H1 (cell line): ENCODE data around the gene APLP1. TPM values are rescaled to one million over a fixed set of nuclear protein-coding genes. Genes with fewer than 3 reads are reported as not detected.

Experiments used
- CTCF ChIA-PET: fragments of 300-600 bp; sonication (Branson Sonifier 250); formaldehyde crosslinking; loops from one replicate; lab custom pipeline; 2021; ENCODE audit not compliant: partially characterized antibody; lab: Charles Lee
- POLR2A ChIA-PET: fragments of 300-600 bp; sonication (Branson Sonifier 250); formaldehyde crosslinking; loops from one replicate; lab custom pipeline; 2021; ENCODE audit warnings: inconsistent platforms; ENCODE audit not compliant: partially characterized antibody; lab: Charles Lee
- DNase-seq, 2 experiments: peaks; one replicate each; pipeline versions ENCODE4 v3.0.0 to v3.0.0-alpha.2; 2010 to 2022; ENCODE audit warnings: low spot score in 2 of 2, low read depth in 1 of 2, mixed read lengths in 1 of 2
- FAIRE-seq: peaks from 2 replicates; lab custom pipeline; 2011; peaks lifted over from hg19 to GRCh38; lab: Jason Lieb, UNC
- H2AFZ ChIP-seq: 2 replicates; pipeline ENCODE4 v1.8.1; 2012; ENCODE audit warnings: low read length, inconsistent platforms
- H2AK5ac ChIP-seq: 2 replicates; pipeline ENCODE4 v1.6.1; 2013; ENCODE audit warnings: low read depth, low read length
- H2BK120ac ChIP-seq: replicated peaks from 2 replicates; pipeline ENCODE3; 2013; ENCODE audit warnings: low read depth, low read length, inconsistent platforms
- H2BK12ac ChIP-seq: 2 replicates; pipeline ENCODE4 v1.6.1; 2013; ENCODE audit warnings: low read depth, low read length
- H2BK15ac ChIP-seq: 2 replicates; pipeline ENCODE4 v1.6.1; 2013; ENCODE audit warnings: low read length
- H2BK20ac ChIP-seq: 2 replicates; pipeline ENCODE4 v1.6.1; 2013; ENCODE audit warnings: low read length
- H2BK5ac ChIP-seq: 2 replicates; pipeline ENCODE4 v1.6.1; 2013; ENCODE audit warnings: low read depth, low read length
- H3K14ac ChIP-seq: 2 replicates; pipeline ENCODE4 v1.6.1; 2013; ENCODE audit warnings: inconsistent platforms; ENCODE audit not compliant: insufficient read length
- H3K18ac ChIP-seq: 2 replicates; pipeline ENCODE4 v1.6.1; 2013; ENCODE audit warnings: low read length; ENCODE audit errors: extremely low read depth
- H3K23ac ChIP-seq: 2 replicates; pipeline ENCODE4 v1.6.1; 2013; ENCODE audit warnings: inconsistent platforms; ENCODE audit not compliant: insufficient read length
- H3K23me2 ChIP-seq: 2 replicates; pipeline ENCODE4 v1.6.1; 2013; ENCODE audit warnings: low read depth, low read length
- H3K27ac ChIP-seq: 2 replicates; pipeline ENCODE4 v1.6.1; 2011; ENCODE audit warnings: low read depth, low read length, inconsistent platforms
- H3K27me3 ChIP-seq, 4 experiments: replicated peaks in 1 of 4; 1 replicate in 1 of 4; 2 replicates in 3 of 4; pipeline versions ENCODE4 v1.6.1 to v1.8.1; 2011 to 2013; ENCODE audit warnings: low read length in 3 of 4, mild to moderate bottlenecking in 3 of 4, inconsistent platforms in 2 of 4, mixed read lengths in 2 of 4, moderate library complexity in 1 of 4; ENCODE audit not compliant: control insufficient read depth in 3 of 4, insufficient read depth in 3 of 4; ENCODE audit errors: extremely low read depth in 1 of 4
- H3K36me3 ChIP-seq, 4 experiments: 2 replicates each; pipeline versions ENCODE4 v1.6.1 to v1.8.1; 2011 to 2013; ENCODE audit warnings: mild to moderate bottlenecking in 4 of 4, low read length in 3 of 4, moderate library complexity in 2 of 4, control low read depth in 1 of 4, inconsistent platforms in 1 of 4; ENCODE audit not compliant: insufficient read depth in 4 of 4, control insufficient read depth in 2 of 4
- H3K4ac ChIP-seq: replicated peaks from 2 replicates; pipeline ENCODE3; 2013; ENCODE audit warnings: low read length, low read depth, mixed read lengths, inconsistent platforms; ENCODE audit not compliant: insufficient read length
- H3K4me1 ChIP-seq, 4 experiments: replicated peaks in 1 of 4; 1 replicate in 1 of 4; 2 replicates in 3 of 4; pipeline versions ENCODE4 v1.6.1 to v1.8.1; 2011 to 2013; ENCODE audit warnings: low read length in 3 of 4, inconsistent platforms in 2 of 4, mixed read lengths in 1 of 4; ENCODE audit not compliant: insufficient read depth in 4 of 4, control insufficient read depth in 3 of 4
- H3K4me2 ChIP-seq, 2 experiments: 2 replicates each; pipeline versions ENCODE4 v1.6.1 to v1.8.1; 2011 to 2013; ENCODE audit warnings: low read depth in 2 of 2, low read length in 2 of 2, control low read depth in 1 of 2, inconsistent platforms in 1 of 2, mild to moderate bottlenecking in 1 of 2; ENCODE audit not compliant: insufficient read depth in 1 of 2
- H3K4me3 ChIP-seq, 4 experiments: fragments of 200-600, 300-600 bp in 1 of 4; sonication (generic), shearing (Covaris generic), sonication (Bioruptor Twin) in 1 of 4; 2 replicates each; pipeline versions ENCODE4 v1.5.1 to v1.8.1; 2011 to 2016; ENCODE audit warnings: low read length in 4 of 4, low read depth in 3 of 4, control low read depth in 2 of 4, inconsistent platforms in 2 of 4, mild to moderate bottlenecking in 2 of 4, mixed read lengths in 1 of 4, moderate library complexity in 1 of 4; ENCODE audit not compliant: insufficient read depth in 2 of 4; ENCODE audit errors: extremely low read depth in 1 of 4
- H3K56ac ChIP-seq: replicated peaks from 2 replicates; pipeline ENCODE3; 2013; ENCODE audit warnings: low read depth, mild to moderate bottlenecking, mixed read lengths, low read length, inconsistent platforms; ENCODE audit not compliant: insufficient read length
- H3K79me1 ChIP-seq: 2 replicates; pipeline ENCODE4 v1.6.1; 2013; ENCODE audit warnings: low read depth, low read length, control low read depth
- H3K79me2 ChIP-seq, 2 experiments: 2 replicates each; pipeline versions ENCODE4 v1.6.1 to v1.8.1; 2012 to 2013; ENCODE audit warnings: low read length in 2 of 2, mild to moderate bottlenecking in 2 of 2, inconsistent platforms in 1 of 2; ENCODE audit not compliant: insufficient read depth in 2 of 2, control insufficient read depth in 1 of 2
- H3K9ac ChIP-seq, 4 experiments: replicated peaks in 1 of 4; 1 replicate in 1 of 4; 2 replicates in 3 of 4; pipeline versions ENCODE4 v1.6.1 to v1.8.1; 2011 to 2013; ENCODE audit warnings: low read depth in 3 of 4, low read length in 3 of 4, control low read depth in 2 of 4, mild to moderate bottlenecking in 2 of 4, moderate library complexity in 2 of 4, inconsistent platforms in 1 of 4; ENCODE audit errors: extremely low read depth in 1 of 4
- H3K9me3 ChIP-seq, 2 experiments: 2 replicates each; pipeline versions ENCODE4 v1.6.1 to v1.8.1; 2012 to 2013; ENCODE audit warnings: mild to moderate bottlenecking in 2 of 2, moderate library complexity in 2 of 2, control low read depth in 1 of 2, inconsistent platforms in 1 of 2, low read depth in 1 of 2, low read length in 1 of 2, mixed read lengths in 1 of 2; ENCODE audit not compliant: insufficient read depth in 2 of 2
- H4K20me1 ChIP-seq, 2 experiments: replicated peaks in 1 of 2; 2 replicates each; pipeline versions ENCODE3 to v1.8.1; 2011 to 2013; ENCODE audit warnings: inconsistent platforms in 2 of 2, low read length in 2 of 2, mild to moderate bottlenecking in 1 of 2; ENCODE audit not compliant: insufficient read depth in 2 of 2, control insufficient read depth in 1 of 2
- H4K5ac ChIP-seq: 2 replicates; pipeline ENCODE4 v1.6.1; 2013; ENCODE audit warnings: low read length, low read depth, mixed read lengths, inconsistent platforms; ENCODE audit not compliant: insufficient read length
- H4K8ac ChIP-seq: 2 replicates; pipeline ENCODE4 v1.8.0; 2013; ENCODE audit warnings: mild to moderate bottlenecking, moderate library complexity, low read length, inconsistent platforms; ENCODE audit not compliant: insufficient read depth; ENCODE audit errors: extremely low read depth
- H4K91ac ChIP-seq: replicated peaks from 2 replicates; pipeline ENCODE3; 2013; ENCODE audit warnings: low read length, mixed read lengths, inconsistent platforms; ENCODE audit not compliant: insufficient read length
- ASH2L ChIP-seq: fragments of 200-600, 300-600 bp; sonication (generic); IDR thresholded peaks from one replicate; pipeline ENCODE4 v1.7.1; 2017; ENCODE audit warnings: low read length
- BCL11A ChIP-seq, 2 experiments: IDR thresholded peaks; one replicate each; pipeline ENCODE4 v1.6.1; 2011; ENCODE audit warnings: low read depth in 2 of 2, low read length in 2 of 2, mild to moderate bottlenecking in 2 of 2
- BRCA1 ChIP-seq: IDR thresholded peaks from 2 replicates; pipeline ENCODE4 v1.6.1; 2012; ENCODE audit warnings: low read depth, low read length, improper control_type of control experiment
- CTBP2 ChIP-seq: IDR thresholded peaks from 2 replicates; pipeline ENCODE4 v1.7.0; 2011; ENCODE audit warnings: borderline replicate concordance, mild to moderate bottlenecking, moderate library complexity, mixed read lengths, low read length; ENCODE audit not compliant: insufficient read depth, insufficient read length
- GABPA ChIP-seq: IDR thresholded peaks from 2 replicates; pipeline ENCODE4 v1.6.1; 2011; ENCODE audit warnings: mild to moderate bottlenecking, low read length, moderate library complexity, borderline replicate concordance; ENCODE audit not compliant: insufficient read depth
- HDAC2 ChIP-seq, 2 experiments: fragments of 300-600 bp in 1 of 2; sonication (generic) in 1 of 2; IDR thresholded peaks; 2 replicates each; pipeline ENCODE4 v1.6.1; 2011 to 2012; ENCODE audit warnings: low read depth in 2 of 2, low read length in 2 of 2, mild to moderate bottlenecking in 2 of 2, moderate library complexity in 2 of 2, borderline replicate concordance in 1 of 2, inconsistent platforms in 1 of 2
- KDM4A ChIP-seq: IDR thresholded peaks from one replicate; pipeline ENCODE4 v1.7.1; 2012; ENCODE audit warnings: low read depth, mild to moderate bottlenecking, moderate library complexity, low read length, inconsistent platforms; ENCODE audit not compliant: severe bottlenecking
- SAP30 ChIP-seq: fragments of 300-600 bp; sonication (generic); IDR thresholded peaks from 2 replicates; pipeline ENCODE4 v1.7.1; 2012; ENCODE audit warnings: low read length, moderate library complexity, mild to moderate bottlenecking, inconsistent platforms; ENCODE audit not compliant: insufficient read depth, insufficient replicate concordance
- TAF7 ChIP-seq: optimal IDR thresholded peaks from 2 replicates; pipeline ENCODE3; 2011; ENCODE audit warnings: low read depth, mild to moderate bottlenecking, inconsistent platforms, low read length, moderate library complexity, borderline replicate concordance
- WGBS, 2 experiments: shearing (Covaris generic) in 1 of 2; methylation state at CpG; one replicate each; pipeline versions ENCODE4 v1.1.6 to v1.1.7; 2013 to 2015; ENCODE audit warnings: low lambda C conversion rate in 2 of 2, mixed read lengths in 2 of 2, inconsistent platforms in 1 of 2, low coverage in 1 of 2, missing lambda C conversion rate in 1 of 2; ENCODE audit not compliant: insufficient replicate concordance in 2 of 2, insufficient coverage in 1 of 2, insufficient read length in 1 of 2; ENCODE audit errors: extremely low coverage in 1 of 2, missing lambda C conversion rate in 1 of 2; 5-methylcytosine and 5-hydroxymethylcytosine counted together
- polyA plus RNA-seq, 7 experiments: library from polyadenylated mRNA; depleted of rRNA in 3 of 7; stranded (reverse) in 5 of 7; unstranded in 2 of 7; fragments of >200 nt in 5 of 7; fragments of 200-250 nt in 2 of 7; gene quantifications; 1 replicate in 5 of 7; 2 replicates in 1 of 7; 4 replicates in 1 of 7; pipeline versions ENCODE4 v1.2.1 to v1.2.3, GENCODE V29; 2011 to 2013; ENCODE audit warnings: missing spikeins in 2 of 7, mixed read lengths in 2 of 7
- total RNA-seq: library from RNA; stranded (reverse); fragmentation: NEBNext Ultra II Directional; extraction: Animal tissue kit (Norgen Biotek cat#: 25700); gene quantifications from 2 replicates; pipeline ENCODE4 v1.2.1, GENCODE V29; 2021
- TF ChIP-seq, protein P1 (sequence below): IDR thresholded peaks from 2 replicates; pipeline ENCODE4 v1.6.1; 2011; ENCODE audit warnings: low read depth, mild to moderate bottlenecking, low read length; ENCODE audit not compliant: insufficient read depth

Gene APLP1
- total and polyA plus RNA-seq, 2 of the 8 experiments (the other 6 are each of a cell fraction or from before 2014, with no cell fraction given): 19.9 to 22.0 TPM

DNA sequence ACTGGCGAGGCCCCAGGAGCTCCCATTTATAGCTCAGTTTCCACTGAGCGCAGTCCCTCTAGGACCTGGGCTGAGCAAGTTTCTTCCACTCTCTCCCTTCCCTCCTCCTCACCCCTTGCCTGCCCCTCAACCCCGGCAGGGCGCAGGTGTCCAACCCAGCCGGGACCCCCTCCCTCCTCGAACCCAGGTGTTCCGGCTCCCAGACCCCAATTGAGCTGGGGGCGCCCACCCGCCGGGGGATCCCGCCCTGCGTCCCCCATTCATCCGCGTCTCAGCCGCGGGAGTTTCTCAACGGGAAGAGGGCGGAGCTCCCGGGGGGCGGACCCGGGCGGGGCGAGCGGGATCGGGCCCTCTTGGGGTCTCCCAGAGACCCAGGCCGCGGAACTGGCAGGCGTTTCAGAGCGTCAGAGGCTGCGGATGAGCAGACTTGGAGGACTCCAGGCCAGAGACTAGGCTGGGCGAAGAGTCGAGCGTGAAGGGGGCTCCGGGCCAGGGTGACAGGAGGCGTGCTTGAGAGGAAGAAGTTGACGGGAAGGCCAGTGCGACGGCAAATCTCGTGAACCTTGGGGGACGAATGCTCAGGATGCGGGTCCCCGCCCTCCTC is 11.7 kb upstream of the APLP1 start, which contains the start of gene KIRREL2:
KIRREL2 (plus strand) TSS at position 366 of the 604 bp plus-strand sequence; CDS start at position 575, 209 bp downstream.
- H3K4me3 ChIP-seq: peak within 1 kb of the TSS; percentile 53 to 78 (median 70)
- WGBS, 2 experiments: 1% methylated on average over 21 of the region's 42 CpGs; no CpG with 5 or more reads in 1 of the 2 experiments
- H4K5ac ChIP-seq: no peak within 1 kb of the TSS
- no peaks in the 10 kb centered on the region for H3K9me3 ChIP-seq
- H3K36me3 ChIP-seq: no peaks in the 10 kb centered on the region
- peak within 1 kb of the TSS; percentile 27; the same call in 1 of the 2 replicates for H2BK12ac ChIP-seq
- peak within 1 kb of the TSS; percentile 78; the same call in 1 of the 2 replicates for H2AFZ ChIP-seq
- POLR2A ChIA-PET: interaction anchor here (0.7 to 3.3 kb wide), 3 partner anchors 12 to 111 kb away, joined by 3 to 19 read pairs (median 5); partner anchors contain the start of genes APLP1, HSPB6, PSENEN and U2AF1L4
- peak within 1 kb of the TSS; percentile 82 for H4K8ac ChIP-seq
- no peak within 1 kb of the TSS for H2BK5ac ChIP-seq
- FAIRE-seq: no peak
- no peak within 1 kb of the TSS for H2AK5ac ChIP-seq
- peak in 1 of 2 experiments; percentile 90 for DNase-seq
- H3K9ac ChIP-seq: no peak within 1 kb of the TSS; a peak in 1 of 7 replicates
- CTCF ChIA-PET: interaction anchor here (0.5 to 1.3 kb wide), 6 partner anchors 11 to 79 kb away, joined by 3 to 5 read pairs (median 3); no protein-coding TSS in a partner anchor
- H2BK20ac ChIP-seq: no peak within 1 kb of the TSS
- H3K4me2 ChIP-seq: peak within 1 kb of the TSS; percentile 83
- no peak within 1 kb of the TSS for H3K56ac ChIP-seq
- H3K79me1 ChIP-seq: no peaks in the 10 kb centered on the region
- H3K14ac ChIP-seq: no peak within 1 kb of the TSS
- 0 out of 2 replicates have a peak within 1 kb of the TSS, but pooled peaks have one; percentile 61 for H2BK15ac ChIP-seq
- no peak within 1 kb of the TSS for H4K91ac ChIP-seq
- peaks cover 0 to 21% (median 12%) of the 10 kb centered on the region in 4 experiments; a peak in 6 of 7 replicates for H3K4me1 ChIP-seq
- H3K79me2 ChIP-seq: no peaks in the 10 kb centered on the region
- peak within 1 kb of the TSS; percentile 19 for H3K18ac ChIP-seq
- H4K20me1 ChIP-seq: peaks cover 0 to 5% of the 10 kb centered on the region in 2 experiments
- no peak within 1 kb of the TSS for H2BK120ac ChIP-seq
- peaks cover 22% of the 10 kb centered on the region for H3K23me2 ChIP-seq
- H3K27ac ChIP-seq: no peak within 1 kb of the TSS
- H3K27me3 ChIP-seq: peaks cover 7 to 59% (median 52%) of the 10 kb centered on the region in 4 experiments
- peak within 1 kb of the TSS; percentile 44 for H3K4ac ChIP-seq
- H3K23ac ChIP-seq: no peak within 1 kb of the TSS
- TF ChIP-seq, protein P1, sequence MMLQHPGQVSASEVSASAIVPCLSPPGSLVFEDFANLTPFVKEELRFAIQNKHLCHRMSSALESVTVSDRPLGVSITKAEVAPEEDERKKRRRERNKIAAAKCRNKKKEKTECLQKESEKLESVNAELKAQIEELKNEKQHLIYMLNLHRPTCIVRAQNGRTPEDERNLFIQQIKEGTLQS: no peak
- TF ChIP-seq CTBP2 (peak; percentile 73), KDM4A (peak; percentile 94), BCL11A (IDR thresholded peaks at IDR 0.05; ENCODE audit: low read depth in 2 of 2, low read length in 2 of 2) (no peak), ASH2L (peak; percentile 70), SAP30 (peak; percentile 87), BRCA1 (no peak), TAF7 (no peak), HDAC2 (IDR thresholded peaks at IDR 0.05; ENCODE audit: borderline replicate concordance in 1 of 2, low read depth in 2 of 2, low read length in 2 of 2) (peak in 1 of 2 experiments; percentile 88; a peak in 1 of 4 replicates), GABPA (no peak)
